Breast epithelium (tissue), 4 donors: ENCODE data around the gene MOV10. TPM values are rescaled to one million over a fixed set of nuclear protein-coding genes. Genes with fewer than 3 reads are reported as not detected.

ENCODE experiments used
- DNase-seq, 2 donors: peaks; one replicate each; pipeline ENCODE4 v3.0.0-alpha.2; 2019; ENCODE audit warnings: low spot score in 2 of 2
- H3K27ac ChIP-seq, 2 donors: fragments of 200-600 bp; sonication (generic) in 1 of 2; one replicate each; pipeline ENCODE4 v1.5.1; 2016 to 2019; ENCODE audit warnings: mild to moderate bottlenecking in 1 of 2
- H3K27me3 ChIP-seq, 2 donors: fragments of 200-600 bp; sonication (generic) in 1 of 2; one replicate each; pipeline versions ENCODE4 v1.5.1 to v1.6.0; 2017 to 2019; ENCODE audit warnings: control low read depth in 1 of 2, mild to moderate bottlenecking in 1 of 2
- H3K36me3 ChIP-seq: fragments of 200-600 bp; one replicate; pipeline ENCODE4 v1.5.1; 2019
- H3K4me1 ChIP-seq, 2 donors: fragments of 200-600 bp; sonication (generic); one replicate each; pipeline ENCODE4 v1.5.1; 2016 to 2019; ENCODE audit warnings: control low read depth in 1 of 2
- H3K4me3 ChIP-seq, 3 donors: fragments of 200-600 bp; sonication (generic); 1 replicate in 2 of 3; 2 replicates in 1 of 3; pipeline ENCODE4 v1.5.1; 2016 to 2019; ENCODE audit warnings: mild to moderate bottlenecking in 3 of 3, moderate library complexity in 2 of 3
- H3K9me3 ChIP-seq, 2 donors: fragments of 200-600 bp; sonication (generic) in 1 of 2; one replicate each; pipeline ENCODE4 v1.5.1; 2016 to 2019; ENCODE audit warnings: control low read depth in 1 of 2
- POLR2A ChIP-seq: fragments of 450-650 bp; IDR thresholded peaks from one replicate; pipeline ENCODE4 v1.6.1; 2016; ENCODE audit warnings: antibody characterized with exemption, mild to moderate bottlenecking, moderate library complexity
- POLR2AphosphoS5 ChIP-seq, 3 donors: sonication (generic); formaldehyde crosslinking; IDR thresholded peaks; one replicate each; pipeline ENCODE4 v1.6.1; 2017; ENCODE audit warnings: antibody characterized with exemption in 3 of 3
- intact Hi-C: fragments of 100-400 bp; cut with DNase I; formaldehyde crosslinking; loops from one replicate; pipeline ENCODE4 v1.15.1; 2023; ENCODE audit warnings: low total_unique reads
- total RNA-seq, 3 donors: library from RNA; depleted of rRNA; stranded (reverse); fragments of >200 nt; gene quantifications; one replicate each; pipeline ENCODE4 v1.1.0, GENCODE V29; 2016
- TF ChIP-seq, protein P1 (sequence below), 3 donors: fragments of 450-650 bp; IDR thresholded peaks; one replicate each; pipeline ENCODE4 v1.5.1; 2016 to 2017; ENCODE audit warnings: antibody characterized with exemption in 3 of 3, mild to moderate bottlenecking in 3 of 3, moderate library complexity in 3 of 3

The MOV10 gene
- total RNA-seq, 3 donors from 2014 or later: 14.7 to 52.2 (median 42.6) TPM

DNA sequence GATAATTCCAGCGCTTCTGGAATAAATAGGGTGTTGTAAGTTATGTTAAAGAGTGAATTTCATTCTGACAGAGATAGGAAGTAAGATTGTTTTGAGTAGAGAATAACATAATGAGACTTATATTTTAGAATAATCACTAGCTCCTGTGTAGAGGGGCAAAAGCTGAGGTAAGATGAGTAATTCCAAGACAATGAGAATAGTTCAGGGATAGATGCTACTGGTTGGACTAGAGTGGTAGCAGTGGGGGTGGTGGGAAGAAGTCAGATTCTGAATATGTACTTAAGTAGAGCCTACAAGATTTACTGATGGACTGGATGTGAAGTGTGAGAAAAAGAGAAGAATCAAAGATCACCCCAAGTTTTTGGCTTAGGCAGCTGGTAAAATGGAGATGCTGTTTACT lies 23.3 kb upstream of the MOV10 start:
- no peak overlapping the region for H3K27ac ChIP-seq
- no peak overlapping the region for H3K4me3 ChIP-seq
- H3K4me1 ChIP-seq: no peaks in the 10 kb centered on the region
- H3K36me3 ChIP-seq: no peaks in the 10 kb centered on the region
- TF ChIP-seq POLR2A (no peak), POLR2AphosphoS5 (IDR thresholded peaks at IDR 0.05) (no peak)
- TF ChIP-seq, protein P1, sequence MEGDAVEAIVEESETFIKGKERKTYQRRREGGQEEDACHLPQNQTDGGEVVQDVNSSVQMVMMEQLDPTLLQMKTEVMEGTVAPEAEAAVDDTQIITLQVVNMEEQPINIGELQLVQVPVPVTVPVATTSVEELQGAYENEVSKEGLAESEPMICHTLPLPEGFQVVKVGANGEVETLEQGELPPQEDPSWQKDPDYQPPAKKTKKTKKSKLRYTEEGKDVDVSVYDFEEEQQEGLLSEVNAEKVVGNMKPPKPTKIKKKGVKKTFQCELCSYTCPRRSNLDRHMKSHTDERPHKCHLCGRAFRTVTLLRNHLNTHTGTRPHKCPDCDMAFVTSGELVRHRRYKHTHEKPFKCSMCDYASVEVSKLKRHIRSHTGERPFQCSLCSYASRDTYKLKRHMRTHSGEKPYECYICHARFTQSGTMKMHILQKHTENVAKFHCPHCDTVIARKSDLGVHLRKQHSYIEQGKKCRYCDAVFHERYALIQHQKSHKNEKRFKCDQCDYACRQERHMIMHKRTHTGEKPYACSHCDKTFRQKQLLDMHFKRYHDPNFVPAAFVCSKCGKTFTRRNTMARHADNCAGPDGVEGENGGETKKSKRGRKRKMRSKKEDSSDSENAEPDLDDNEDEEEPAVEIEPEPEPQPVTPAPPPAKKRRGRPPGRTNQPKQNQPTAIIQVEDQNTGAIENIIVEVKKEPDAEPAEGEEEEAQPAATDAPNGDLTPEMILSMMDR (IDR thresholded peaks at IDR 0.05): no peak
- intact Hi-C loops: no loop called here
- no peaks in the 10 kb centered on the region for H3K27me3 ChIP-seq
- DNase-seq: no peak
- H3K9me3 ChIP-seq: no peaks in the 10 kb centered on the region

- H3K9me3 ChIP-seq: no peaks in the 10 kb centered on the region
- no peak for TF ChIP-seq POLR2A
- TF ChIP-seq, protein P1 (IDR thresholded peaks at IDR 0.05): no peak
- TF ChIP-seq POLR2AphosphoS5 (IDR thresholded peaks at IDR 0.05): no peak
- H3K4me1 ChIP-seq: no peaks in the 10 kb centered on the region
- no peak overlapping the region for H3K27ac ChIP-seq
- intact Hi-C loops: no loop called here
- no peak for DNase-seq
- no peaks in the 10 kb centered on the region for H3K27me3 ChIP-seq
- H3K36me3 ChIP-seq: peaks cover 7% of the 10 kb centered on the region
- H3K4me3 ChIP-seq: no peak overlapping the region
Measured at GRCh38 chr1:112665857-112666256, 8.6 kb upstream of the MOV10 start.

- H3K4me1 ChIP-seq: no peaks in the 10 kb centered on the region
- no peak overlapping the region for H3K4me3 ChIP-seq
- H3K36me3 ChIP-seq: peaks cover 7% of the 10 kb centered on the region
- intact Hi-C loops: no loop called here
- TF ChIP-seq POLR2AphosphoS5 (IDR thresholded peaks at IDR 0.05) (no peak), POLR2A (no peak)
- TF ChIP-seq, protein P1 (IDR thresholded peaks at IDR 0.05): no peak
- H3K27me3 ChIP-seq: no peaks in the 10 kb centered on the region
- no peak for DNase-seq
- H3K27ac ChIP-seq: no peak overlapping the region
- H3K9me3 ChIP-seq: no peaks in the 10 kb centered on the region
Measured at GRCh38 chr1:112666946-112667345, 7.5 kb upstream of the MOV10 start.

GRCh38 chr1:112672009-112672408 lies 2.5 kb upstream of the MOV10 start:
- H3K27ac ChIP-seq: no peak overlapping the region
- H3K4me1 ChIP-seq: peaks cover 5 to 12% of the 10 kb centered on the region in 2 donors
- no peak for DNase-seq
- no peak overlapping the region for H3K4me3 ChIP-seq
- TF ChIP-seq POLR2AphosphoS5 (IDR thresholded peaks at IDR 0.05) (no peak), POLR2A (no peak)
- TF ChIP-seq, protein P1 (IDR thresholded peaks at IDR 0.05): no peak
- no peaks in the 10 kb centered on the region for H3K27me3 ChIP-seq
- intact Hi-C loops: no loop called here
- H3K9me3 ChIP-seq: no peaks in the 10 kb centered on the region
- peaks cover 3% of the 10 kb centered on the region for H3K36me3 ChIP-seq

GRCh38 chr1:112672842-112673241 lies 1.6 kb upstream of the MOV10 start:
- intact Hi-C loops: no loop called here
- Histone ChIP-seq H3K4me3 (no peak overlapping the region), H3K27ac (no peak overlapping the region), H3K36me3 (peaks cover 3% of the 10 kb centered on the region), H3K27me3 (no peaks in the 10 kb centered on the region), H3K9me3 (no peaks in the 10 kb centered on the region), H3K4me1 (peaks cover 5 to 12% of the 10 kb centered on the region in 2 donors)
- TF ChIP-seq POLR2AphosphoS5 (IDR thresholded peaks at IDR 0.05) (no peak), POLR2A (no peak)
- TF ChIP-seq, protein P1 (IDR thresholded peaks at IDR 0.05): no peak
- DNase-seq: no peak
